Measurements from ENCODE around the gene HOXA4. TPM values are rescaled to one million over a fixed set of nuclear protein-coding genes. Genes with fewer than 3 reads are reported as not detected.

The HOXA4 gene
- total RNA-seq, 5 donors from 2014 or later (not counting 1 experiment from before 2014, with no cell fraction given), result 0.25 to 0.38 (median 0.36) TPM; not detected in 2

- H3K27ac ChIP-seq (ENCODE audit: low read length), result no peak overlapping the region
- ATAC-seq (replicated peaks in 1 of 4), result peak; percentile 68 to 75 (median 70)
- ChIA-PET POLR2A (interaction anchor here in 1 of 2 donors (0.6 kb wide), 1 partner anchor 10 kb away, joined by 4 read pairs; no protein-coding TSS in a partner anchor), CTCF (interaction anchor here (0.6 to 1.5 kb wide), 4 partner anchors 23 to 476 kb away, joined by 3 to 7 read pairs (median 5); no protein-coding TSS in a partner anchor)
- Mint-ChIP-seq H3K27me3 (peaks cover 43 to 78% of the 10 kb centered on the region in 2 donors), H3K27ac (no peak overlapping the region), H3K36me3 (no peaks in the 10 kb centered on the region), H3K4me1 (peaks cover 21 to 33% (median 30%) of the 10 kb centered on the region in 3 donors), H3K9me3 (no peaks in the 10 kb centered on the region), H3K4me3 (peak overlapping the region in 1 of 3 donors; percentile 46)
- peak overlapping the region in 1 of 2 donors; percentile 79 for H3K4me3 ChIP-seq (ENCODE audit: control insufficient read depth in 1 of 2, extremely low read depth in 1 of 2, low read length in 1 of 2)
- no peaks in the 10 kb centered on the region for H3K9me3 ChIP-seq
- 1% methylated on average over 59 of the region's 59 CpGs for WGBS (ENCODE audit: insufficient coverage)
- DNase-seq, result peak in 7 of 35 experiments; percentile 9 to 56 (median 36)
- H3K36me3 ChIP-seq (ENCODE audit: control insufficient read depth in 2 of 2, extremely low read depth in 1 of 2, insufficient read depth in 1 of 2, low read length in 1 of 2), result no peaks in the 10 kb centered on the region
- H3K4me1 ChIP-seq (ENCODE audit: control insufficient read depth in 1 of 2, extremely low read depth in 1 of 2, insufficient read depth in 2 of 2, low read length in 2 of 2), result peaks cover 13 to 51% of the 10 kb centered on the region in 2 experiments
- H3K27me3 ChIP-seq (replicated peaks in 1 of 2; ENCODE audit: control insufficient read depth in 2 of 2, extremely low read depth in 1 of 2, insufficient read depth in 2 of 2, low read length in 1 of 2), result peaks cover 6 to 88% of the 10 kb centered on the region in 2 experiments
These were observed 43.0 kb upstream of the HOXA4 start for GRCh38 chr7:27173511-27173955.

DNA sequence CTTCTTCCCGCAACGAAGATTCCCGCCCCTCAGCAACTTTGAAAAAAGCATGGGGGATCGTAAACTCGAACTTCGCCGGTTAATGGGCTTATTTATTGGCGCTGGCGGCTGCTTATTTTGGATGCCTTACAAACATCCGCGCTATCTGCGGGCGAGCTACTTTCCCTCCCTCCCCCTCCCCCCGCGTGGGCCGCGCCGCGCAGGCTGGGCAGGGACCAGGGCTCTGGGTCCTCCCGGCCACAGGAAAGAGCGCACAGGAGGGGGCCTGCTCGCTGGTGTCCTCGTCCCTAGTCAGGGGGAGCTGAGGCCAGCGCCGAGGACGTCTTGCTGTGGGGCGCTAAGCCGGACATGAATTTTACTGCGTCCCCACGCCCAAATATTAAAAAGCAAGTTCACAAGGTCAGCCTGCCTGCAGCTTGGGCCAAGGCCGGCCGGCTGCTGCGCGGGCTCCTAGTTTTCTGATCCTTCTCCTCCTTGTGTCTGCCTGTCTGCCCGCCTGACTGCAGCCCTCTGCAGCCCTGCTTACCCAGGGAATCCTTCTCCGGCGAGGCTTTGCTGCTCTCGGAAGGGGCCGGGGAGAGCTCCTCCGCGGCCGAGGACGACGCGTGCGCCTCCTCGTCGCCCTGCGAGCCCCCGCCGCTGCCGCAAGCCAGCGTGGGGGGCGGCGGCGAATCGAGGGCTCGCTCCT, 42.4 kb upstream of the HOXA4 start:
- ATAC-seq (replicated peaks in 1 of 4), result peak; percentile 21 to 40 (median 30)
- ChIA-PET POLR2A (interaction anchor here in 1 of 2 donors (0.6 kb wide), 1 partner anchor 10 kb away, joined by 4 read pairs; no protein-coding TSS in a partner anchor), CTCF (interaction anchor here (0.6 to 1.5 kb wide), 5 partner anchors 23 to 1308 kb away, joined by 3 to 7 read pairs (median 4); no protein-coding TSS in a partner anchor)
- Histone ChIP-seq H3K4me1 (ENCODE audit: control insufficient read depth in 1 of 2, extremely low read depth in 1 of 2, insufficient read depth in 2 of 2, low read length in 2 of 2) (peaks cover 13 to 56% of the 10 kb centered on the region in 2 experiments), H3K36me3 (ENCODE audit: control insufficient read depth in 2 of 2, extremely low read depth in 1 of 2, insufficient read depth in 1 of 2, low read length in 1 of 2) (no peaks in the 10 kb centered on the region), H3K4me3 (ENCODE audit: control insufficient read depth in 1 of 2, extremely low read depth in 1 of 2, low read length in 1 of 2) (peak overlapping the region; percentile 33 to 79), H3K9me3 (no peaks in the 10 kb centered on the region), H3K27me3 (replicated peaks in 1 of 2; ENCODE audit: control insufficient read depth in 2 of 2, extremely low read depth in 1 of 2, insufficient read depth in 2 of 2, low read length in 1 of 2) (peaks cover 10 to 91% of the 10 kb centered on the region in 2 experiments), H3K27ac (ENCODE audit: low read length) (no peak overlapping the region)
- DNase-seq, result peak in 6 of 35 experiments; percentile 2 to 26 (median 16)
- Mint-ChIP-seq H3K36me3 (no peaks in the 10 kb centered on the region), H3K27me3 (peaks cover 46 to 78% of the 10 kb centered on the region in 2 donors), H3K9me3 (no peaks in the 10 kb centered on the region), H3K4me3 (peak overlapping the region in 2 of 3 donors; percentile 21 to 72), H3K4me1 (peaks cover 24 to 35% (median 34%) of the 10 kb centered on the region in 3 donors), H3K27ac (no peak overlapping the region)
- WGBS (ENCODE audit: insufficient coverage), result 1% methylated on average over 49 of the region's 58 CpGs

- Histone ChIP-seq H3K4me3 (ENCODE audit: control insufficient read depth in 1 of 2, extremely low read depth in 1 of 2, low read length in 1 of 2) (peak overlapping the region in 1 of 2 donors; percentile 79), H3K9me3 (no peaks in the 10 kb centered on the region), H3K4me1 (ENCODE audit: control insufficient read depth in 1 of 2, extremely low read depth in 1 of 2, insufficient read depth in 2 of 2, low read length in 2 of 2) (peaks cover 13 to 56% of the 10 kb centered on the region in 2 experiments), H3K36me3 (ENCODE audit: control insufficient read depth in 2 of 2, extremely low read depth in 1 of 2, insufficient read depth in 1 of 2, low read length in 1 of 2) (no peaks in the 10 kb centered on the region), H3K27me3 (replicated peaks in 1 of 2; ENCODE audit: control insufficient read depth in 2 of 2, extremely low read depth in 1 of 2, insufficient read depth in 2 of 2, low read length in 1 of 2) (peaks cover 16 to 91% of the 10 kb centered on the region in 2 experiments), H3K27ac (ENCODE audit: low read length) (no peak overlapping the region)
- no peaks in the 10 kb centered on the region for H3K36me3 Mint-ChIP-seq
- H3K27me3 Mint-ChIP-seq, result peaks cover 46 to 78% of the 10 kb centered on the region in 2 donors
- ChIA-PET POLR2A (no interaction called here), CTCF (interaction anchor here (1.2 to 1.5 kb wide), 3 partner anchors 10 to 24 kb away, joined by 3 to 7 read pairs (median 6); no protein-coding TSS in a partner anchor)
- ATAC-seq (replicated peaks in 1 of 4) (no peak), DNase-seq (peak in 6 of 35 experiments; percentile 1 to 23 (median 10))
- H3K9me3 Mint-ChIP-seq, result no peaks in the 10 kb centered on the region
- H3K4me3 Mint-ChIP-seq, result peak overlapping the region; percentile 35 to 72 (median 58)
- peaks cover 24 to 35% (median 34%) of the 10 kb centered on the region in 3 donors for H3K4me1 Mint-ChIP-seq
- H3K27ac Mint-ChIP-seq, result peak overlapping the region in 1 of 2 donors; percentile 31
- 11% methylated on average over 5 of the region's 10 CpGs for WGBS (ENCODE audit: insufficient coverage)
These were observed 41.8 kb upstream of the HOXA4 start for GRCh38 chr7:27172315-27172774.

DNA sequence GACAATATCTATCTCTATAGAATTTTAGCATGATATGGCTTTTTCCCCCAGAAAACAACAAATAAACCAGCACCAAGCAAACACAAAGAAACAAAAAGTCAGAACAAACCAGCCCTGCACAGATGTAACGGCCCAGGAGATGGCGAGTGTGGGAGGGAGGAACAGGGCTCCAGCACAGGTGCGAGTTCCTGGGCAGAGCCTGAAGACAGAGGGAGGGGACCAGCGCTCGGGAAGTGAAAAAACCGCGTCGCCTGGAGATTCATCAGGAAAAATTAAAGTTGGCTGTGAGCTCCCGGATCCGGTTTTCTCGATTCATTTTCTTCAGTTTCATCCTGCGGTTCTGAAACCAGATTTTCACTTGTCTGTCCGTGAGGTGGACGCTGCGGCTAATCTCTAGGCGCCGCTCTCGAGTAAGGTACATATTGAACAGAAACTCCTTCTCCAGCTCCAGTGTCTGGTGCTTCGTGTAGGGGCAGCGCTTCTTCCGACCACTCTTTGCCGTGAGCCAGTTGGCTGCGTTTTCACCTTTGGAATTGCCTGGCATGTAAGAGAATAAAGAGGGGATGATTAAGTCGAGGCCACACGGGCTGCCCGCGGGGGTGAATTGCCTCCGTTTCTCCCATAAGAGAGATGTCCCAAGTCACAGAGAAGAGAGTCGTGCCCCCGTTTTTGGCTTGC, 41.2 kb upstream of the HOXA4 start:
- Histone ChIP-seq H3K9me3 (no peaks in the 10 kb centered on the region), H3K4me1 (ENCODE audit: control insufficient read depth in 1 of 2, extremely low read depth in 1 of 2, insufficient read depth in 2 of 2, low read length in 2 of 2) (peaks cover 13 to 61% of the 10 kb centered on the region in 2 experiments), H3K4me3 (ENCODE audit: control insufficient read depth in 1 of 2, extremely low read depth in 1 of 2, low read length in 1 of 2) (peak overlapping the region in 1 of 2 donors; percentile 11), H3K36me3 (ENCODE audit: control insufficient read depth in 2 of 2, extremely low read depth in 1 of 2, insufficient read depth in 1 of 2, low read length in 1 of 2) (no peaks in the 10 kb centered on the region), H3K27me3 (replicated peaks in 1 of 2; ENCODE audit: control insufficient read depth in 2 of 2, extremely low read depth in 1 of 2, insufficient read depth in 2 of 2, low read length in 1 of 2) (peaks cover 17 to 91% of the 10 kb centered on the region in 2 experiments), H3K27ac (ENCODE audit: low read length) (no peak overlapping the region)
- peak in 2 of 35 experiments; percentile 13 to 32 for DNase-seq
- ChIA-PET CTCF (interaction anchor here in 1 of 2 donors (0.7 to 1.2 kb wide), 2 partner anchors 9 to 482 kb away, joined by 3 read pairs; no protein-coding TSS in a partner anchor), POLR2A (no interaction called here)
- WGBS (ENCODE audit: insufficient coverage), result 8% methylated on average over 28 of the region's 30 CpGs
- Mint-ChIP-seq H3K9me3 (no peaks in the 10 kb centered on the region), H3K27ac (peak overlapping the region in 1 of 2 donors; percentile 50), H3K36me3 (no peaks in the 10 kb centered on the region), H3K27me3 (peaks cover 51 to 78% of the 10 kb centered on the region in 2 donors), H3K4me1 (peaks cover 27 to 40% (median 39%) of the 10 kb centered on the region in 3 donors), H3K4me3 (peak overlapping the region; percentile 35 to 72 (median 58))
- ATAC-seq (replicated peaks in 1 of 4), result no peak

GRCh38 chr7:27171325-27171636, 40.7 kb upstream of the HOXA4 start:
- DNase-seq (no peak), ATAC-seq (replicated peaks in 1 of 4) (no peak)
- Mint-ChIP-seq H3K9me3 (no peaks in the 10 kb centered on the region), H3K4me1 (peaks cover 29 to 41% (median 40%) of the 10 kb centered on the region in 3 donors), H3K27me3 (peaks cover 55 to 78% of the 10 kb centered on the region in 2 donors), H3K36me3 (no peaks in the 10 kb centered on the region), H3K4me3 (peak overlapping the region in 1 of 3 donors; percentile 72), H3K27ac (peak overlapping the region in 1 of 2 donors; percentile 50)
- 16% methylated on average over 8 of the region's 8 CpGs for WGBS (ENCODE audit: insufficient coverage)
- CTCF ChIA-PET, result interaction anchor here in 1 of 2 donors (0.7 to 1.2 kb wide), 2 partner anchors 9 to 481 kb away, joined by 3 read pairs; no protein-coding TSS in a partner anchor
- H3K27ac ChIP-seq (ENCODE audit: low read length), result no peak overlapping the region
- H3K27me3 ChIP-seq (replicated peaks in 1 of 2; ENCODE audit: control insufficient read depth in 2 of 2, extremely low read depth in 1 of 2, insufficient read depth in 2 of 2, low read length in 1 of 2), result peaks cover 17 to 91% of the 10 kb centered on the region in 2 experiments
- peaks cover 15 to 66% of the 10 kb centered on the region in 2 experiments for H3K4me1 ChIP-seq (ENCODE audit: control insufficient read depth in 1 of 2, extremely low read depth in 1 of 2, insufficient read depth in 2 of 2, low read length in 2 of 2)
- H3K4me3 ChIP-seq (ENCODE audit: control insufficient read depth in 1 of 2, extremely low read depth in 1 of 2, low read length in 1 of 2), result no peak overlapping the region
- POLR2A ChIA-PET, result no interaction called here
- H3K9me3 ChIP-seq, result no peaks in the 10 kb centered on the region
- H3K36me3 ChIP-seq (ENCODE audit: control insufficient read depth in 2 of 2, extremely low read depth in 1 of 2, insufficient read depth in 1 of 2, low read length in 1 of 2), result no peaks in the 10 kb centered on the region
